Loucy (cell line): ENCODE results near the gene CCDC33.

Experiments
- H2AFZ ChIP-seq: fragments of 200-600 bp; sonication (generic); 2 replicates; pipeline ENCODE4 v1.6.0; 2016; ENCODE audit warnings: antibody characterized with exemption, mild to moderate bottlenecking, low read length, moderate library complexity
- H3F3A ChIP-seq: fragments of 200-600 bp; 2 replicates; pipeline ENCODE4 v1.6.0; 2016; ENCODE audit warnings: antibody characterized with exemption, low read depth, mild to moderate bottlenecking
- H3K27me3 ChIP-seq: fragments of 200-600 bp; sonication (generic); 2 replicates; pipeline ENCODE4 v1.6.1; 2014; ENCODE audit warnings: low read length, mild to moderate bottlenecking; ENCODE audit not compliant: insufficient read depth, poor library complexity, severe bottlenecking
- H3K36me3 ChIP-seq: fragments of 200-600 bp; sonication (generic); 2 replicates; pipeline ENCODE4 v1.6.1; 2016; ENCODE audit warnings: low read length; ENCODE audit not compliant: insufficient read depth
- H3K4me1 ChIP-seq: fragments of 200-600 bp; sonication (generic); 2 replicates; pipeline ENCODE4 v1.5.1; 2014; ENCODE audit warnings: low read length, mild to moderate bottlenecking; ENCODE audit not compliant: insufficient read depth, poor library complexity, severe bottlenecking
- H3K4me2 ChIP-seq: fragments of 200-600 bp; sonication (generic); 2 replicates; pipeline ENCODE4 v1.6.0; 2014; ENCODE audit warnings: antibody characterized with exemption, low read length, low read depth, mild to moderate bottlenecking; ENCODE audit not compliant: poor library complexity, severe bottlenecking
- H3K4me3 ChIP-seq: fragments of 200-600 bp; sonication (generic); 2 replicates; pipeline ENCODE4 v1.5.1; 2014; ENCODE audit warnings: low read length, mild to moderate bottlenecking, mixed read lengths; ENCODE audit not compliant: poor library complexity, severe bottlenecking
- H3K79me2 ChIP-seq: fragments of 200-600 bp; sonication (generic); 2 replicates; pipeline ENCODE4 v1.6.1; 2014; ENCODE audit warnings: low read length; ENCODE audit not compliant: insufficient read depth
- H3K9ac ChIP-seq: fragments of 200-600 bp; sonication (generic); 2 replicates; pipeline ENCODE4 v1.6.0; 2014; ENCODE audit warnings: mild to moderate bottlenecking, low read depth, low read length, moderate library complexity; ENCODE audit not compliant: poor library complexity, severe bottlenecking
- H3K9me2 ChIP-seq: fragments of 200-600 bp; sonication (generic); replicated peaks from 2 replicates; pipeline ENCODE4 v1.6.1; 2016; ENCODE audit warnings: low read depth, low read length, mixed read lengths
- H3K9me3 ChIP-seq: fragments of 200-600 bp; sonication (generic); 2 replicates; pipeline ENCODE4 v1.6.1; 2014; ENCODE audit warnings: mild to moderate bottlenecking, antibody characterized with exemption, low read length, low read depth; ENCODE audit not compliant: insufficient read depth
- H4K20me1 ChIP-seq: fragments of 200-600 bp; sonication (generic); 2 replicates; pipeline ENCODE4 v1.6.0; 2014; ENCODE audit warnings: antibody characterized with exemption, low read length, mild to moderate bottlenecking; ENCODE audit not compliant: insufficient read depth, poor library complexity, severe bottlenecking
- CTCF ChIP-seq: fragments of 200-600 bp; sonication (generic); conservative IDR thresholded peaks from 2 replicates; pipeline ENCODE4 v1.5.1; 2014; ENCODE audit warnings: mild to moderate bottlenecking, antibody characterized with exemption, low read length
- EZH2phosphoT487 ChIP-seq: fragments of 200-600 bp; IDR thresholded peaks from 2 replicates; pipeline ENCODE4 v1.6.1; 2018; ENCODE audit warnings: antibody characterized with exemption, mild to moderate bottlenecking, moderate library complexity, borderline replicate concordance

The CCDC33 gene

GRCh38 chr15:74228723-74229081 lies 7.4 kb upstream of the CCDC33 start:
- H3K36me3 ChIP-seq = no peaks in the 10 kb centered on the region
- H3K9me3 ChIP-seq = no peaks in the 10 kb centered on the region
- no peaks in the 10 kb centered on the region for H3K79me2 ChIP-seq
- H3K27me3 ChIP-seq = no peaks in the 10 kb centered on the region
- peaks cover 9% of the 10 kb centered on the region for H3K4me1 ChIP-seq
- H4K20me1 ChIP-seq = no peaks in the 10 kb centered on the region
- no peak overlapping the region for H3K9ac ChIP-seq
- no peaks in the 10 kb centered on the region for H3F3A ChIP-seq
- no peak overlapping the region for H2AFZ ChIP-seq
- TF ChIP-seq CTCF (no peak), EZH2phosphoT487 (no peak)
- no peaks in the 10 kb centered on the region for H3K9me2 ChIP-seq
- no peak overlapping the region for H3K4me2 ChIP-seq
- no peak overlapping the region for H3K4me3 ChIP-seq

DNA sequence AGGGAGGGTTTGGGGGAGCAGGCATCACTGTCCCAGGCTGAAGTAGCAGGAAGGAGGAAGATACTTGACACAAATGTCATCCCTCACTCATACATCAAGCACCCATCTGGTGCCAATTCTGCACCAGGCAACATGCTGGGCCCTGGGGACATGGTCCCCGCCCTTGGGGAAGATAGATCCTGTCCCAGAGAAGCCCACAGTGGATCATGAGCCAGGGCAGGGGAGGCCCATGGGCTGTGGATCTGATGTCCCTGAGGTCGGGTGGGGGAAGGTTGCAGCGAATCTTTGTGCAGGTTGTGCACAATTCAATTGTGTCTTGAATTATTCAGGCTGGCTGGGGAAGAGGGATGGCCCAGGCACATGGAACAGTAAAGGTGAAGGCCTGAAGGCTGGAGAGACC lies 6.4 kb upstream of the CCDC33 start:
- H3K27me3 ChIP-seq = no peaks in the 10 kb centered on the region
- no peaks in the 10 kb centered on the region for H3K9me3 ChIP-seq
- no peaks in the 10 kb centered on the region for H3K36me3 ChIP-seq
- no peaks in the 10 kb centered on the region for H3K9me2 ChIP-seq
- H3K9ac ChIP-seq = no peak overlapping the region
- H2AFZ ChIP-seq = no peak overlapping the region
- H3K79me2 ChIP-seq = no peaks in the 10 kb centered on the region
- no peaks in the 10 kb centered on the region for H4K20me1 ChIP-seq
- H3F3A ChIP-seq = no peaks in the 10 kb centered on the region
- TF ChIP-seq EZH2phosphoT487 = no peak
- no peak for TF ChIP-seq CTCF
- no peak overlapping the region for H3K4me3 ChIP-seq
- no peak overlapping the region for H3K4me2 ChIP-seq
- H3K4me1 ChIP-seq = peaks cover 9% of the 10 kb centered on the region

DNA sequence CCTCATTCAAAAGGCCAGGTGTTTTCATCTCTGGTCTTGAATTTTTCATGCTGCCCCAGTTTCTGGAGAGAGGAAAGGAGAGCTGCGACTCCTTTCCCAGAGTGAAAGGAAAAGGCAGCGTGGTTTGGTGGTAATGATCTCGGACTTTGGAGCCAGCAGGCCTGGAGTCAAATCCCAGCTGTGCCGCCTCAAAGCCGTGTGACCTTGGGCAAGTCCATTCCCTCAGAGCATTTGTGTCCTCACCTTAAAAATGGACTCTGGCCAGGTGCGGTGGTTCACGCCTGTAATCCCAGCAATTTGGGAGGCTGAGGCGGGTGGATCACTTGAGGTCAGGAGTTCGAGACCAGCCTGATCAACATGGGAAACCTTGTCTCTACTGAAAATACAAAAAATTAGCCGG lies 4.7 kb upstream of the CCDC33 start:
- Histone ChIP-seq H3K79me2 (no peaks in the 10 kb centered on the region), H3K4me1 (peaks cover 6% of the 10 kb centered on the region), H2AFZ (no peak overlapping the region), H3K9me3 (no peaks in the 10 kb centered on the region), H3K9ac (no peak overlapping the region), H3K27me3 (no peaks in the 10 kb centered on the region), H3K36me3 (no peaks in the 10 kb centered on the region), H3K4me3 (no peak overlapping the region), H3K4me2 (no peak overlapping the region), H3F3A (no peaks in the 10 kb centered on the region), H3K9me2 (no peaks in the 10 kb centered on the region), H4K20me1 (no peaks in the 10 kb centered on the region)
- TF ChIP-seq EZH2phosphoT487 = no peak
- TF ChIP-seq CTCF = no peak
